Left forelimb (tissue), 1 donor: ENCODE measurements around the gene GNA15.
"Not testable (repeated sequence)": the region's sequence is repeated elsewhere in the genome, so short reads cannot be mapped to it uniquely, and the experiment has no call there.

ENCODE experiments used
- DNase-seq: peaks from one replicate; pipeline ENCODE4 v3.0.0-alpha.2; 2018; ENCODE audit warnings: low spot score

GNA15 gene

DNA sequence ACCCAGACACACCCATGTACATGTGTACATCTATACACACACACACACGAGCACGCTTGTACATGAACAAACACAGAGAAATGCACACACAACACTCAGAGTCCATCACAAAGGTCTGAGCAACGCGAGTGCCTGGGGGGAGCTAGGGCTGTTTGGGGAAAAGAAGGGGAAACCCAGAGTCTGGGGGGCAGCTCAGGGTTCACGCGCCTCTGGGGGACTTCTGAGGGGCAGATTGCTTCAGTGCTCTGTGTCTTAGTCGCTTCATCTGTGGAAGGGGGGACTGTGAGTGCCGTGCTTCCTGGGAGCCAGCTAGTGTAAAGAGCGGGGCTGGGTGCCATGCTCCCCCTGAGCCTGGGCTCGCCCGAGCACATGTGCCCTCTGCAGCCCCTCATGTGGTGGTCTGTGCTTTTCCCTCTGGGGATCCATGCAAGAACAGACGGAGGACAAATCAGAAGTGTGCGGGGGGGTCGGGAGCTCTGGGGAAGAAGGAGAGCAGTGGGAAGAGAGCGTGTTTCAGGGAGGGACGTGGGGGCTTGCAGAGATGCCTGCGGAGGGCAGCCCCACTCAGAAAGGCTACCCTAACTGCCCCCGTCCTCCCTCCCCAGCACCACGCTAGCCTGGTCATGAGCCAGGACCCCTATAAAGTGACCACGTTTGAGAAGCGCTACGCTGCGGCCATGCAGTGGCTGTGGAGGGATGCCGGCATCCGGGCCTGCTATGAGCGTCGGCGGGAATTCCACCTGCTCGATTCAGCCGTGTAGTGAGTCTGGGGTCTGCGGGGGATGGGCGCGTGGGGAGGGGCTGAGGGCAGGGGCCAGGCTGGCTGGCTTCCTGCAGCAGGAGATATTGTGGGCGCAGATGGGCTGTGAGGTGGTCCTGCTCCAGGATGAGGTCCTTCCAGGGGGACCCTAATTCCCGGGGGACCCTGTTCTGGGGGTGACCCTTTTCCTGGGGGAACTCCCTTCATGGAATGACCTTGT, 14.0 kb downstream of the GNA15 start:
- no peak for DNase-seq

DNA sequence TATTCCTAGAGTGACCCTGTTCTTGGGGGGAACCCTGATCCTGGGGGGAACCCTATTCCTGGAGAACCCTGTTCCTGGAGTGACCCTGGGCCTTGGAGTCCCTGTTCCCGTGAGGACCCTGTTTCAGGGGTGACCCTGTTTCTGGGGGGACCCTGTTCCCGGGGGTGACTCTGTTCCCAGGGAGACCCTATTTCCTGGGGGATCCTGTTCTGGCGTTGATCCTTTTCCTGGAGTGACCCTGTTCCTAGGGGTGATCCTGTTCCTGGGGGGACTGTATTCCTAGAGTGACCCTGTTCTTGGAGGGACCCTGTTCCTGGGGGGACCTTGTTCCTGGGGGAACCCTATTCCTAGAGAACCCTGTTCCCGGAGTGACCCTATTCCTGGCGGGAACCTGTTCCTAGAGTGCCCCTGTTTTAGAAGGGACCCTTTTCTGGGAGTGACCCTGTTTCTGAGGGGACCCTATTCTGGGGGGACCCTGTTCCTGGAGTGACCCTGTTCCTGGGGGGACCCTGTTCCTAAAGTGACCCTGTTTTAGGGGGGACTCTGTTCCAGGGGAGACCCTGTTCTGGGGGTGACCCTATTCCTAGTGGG, 15.0 kb downstream of the GNA15 start:
- no peak for DNase-seq

- DNase-seq: no peak
These were observed 16.0 kb downstream of the GNA15 start for GRCh38 chr19:3151563-3152418.

- no peak for DNase-seq
These were observed 16.6 kb downstream of the GNA15 start for GRCh38 chr19:3152419-3152780.

DNA sequence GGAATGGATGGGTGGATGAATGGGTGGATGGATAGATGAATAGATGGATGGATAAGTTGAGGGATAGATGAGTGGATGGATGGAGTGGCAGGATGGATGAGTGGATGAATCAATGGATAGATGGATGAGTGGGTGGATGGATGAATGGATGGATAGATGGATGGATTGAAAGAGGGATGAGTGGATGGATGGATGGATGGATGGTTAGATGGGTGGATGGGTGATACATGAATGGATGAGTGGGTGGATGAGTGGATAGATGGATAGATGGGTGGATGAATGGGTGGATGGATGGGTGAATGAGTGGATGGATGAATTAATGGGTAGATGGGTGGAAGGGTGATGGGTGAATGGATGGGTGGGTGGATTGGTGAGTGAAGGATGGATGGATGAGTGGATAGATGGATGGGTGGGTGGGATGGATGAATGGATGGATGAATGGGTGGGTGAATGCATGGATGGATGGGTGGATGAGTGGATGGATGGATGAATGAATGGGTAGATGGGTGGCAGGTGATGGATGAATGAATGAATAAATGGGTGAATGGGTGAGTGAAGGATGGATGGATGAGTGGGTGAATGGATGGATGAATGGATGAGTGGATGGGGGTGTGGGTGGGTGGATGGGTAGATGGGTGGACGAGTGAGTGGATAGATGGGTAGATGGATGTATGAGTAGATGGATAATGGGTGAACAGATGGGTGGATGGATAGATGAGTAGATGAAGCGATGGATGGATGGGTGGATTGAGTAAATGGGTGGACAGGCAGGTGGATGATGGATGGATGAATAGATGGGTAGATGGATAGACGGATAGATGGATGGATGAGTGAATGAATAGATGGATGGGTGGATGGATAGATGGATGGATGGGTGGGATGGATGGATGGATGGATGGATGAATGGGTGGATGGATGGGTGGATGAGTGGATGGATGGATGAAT, 17.7 kb downstream of the GNA15 start:
- DNase-seq: no peak

DNA sequence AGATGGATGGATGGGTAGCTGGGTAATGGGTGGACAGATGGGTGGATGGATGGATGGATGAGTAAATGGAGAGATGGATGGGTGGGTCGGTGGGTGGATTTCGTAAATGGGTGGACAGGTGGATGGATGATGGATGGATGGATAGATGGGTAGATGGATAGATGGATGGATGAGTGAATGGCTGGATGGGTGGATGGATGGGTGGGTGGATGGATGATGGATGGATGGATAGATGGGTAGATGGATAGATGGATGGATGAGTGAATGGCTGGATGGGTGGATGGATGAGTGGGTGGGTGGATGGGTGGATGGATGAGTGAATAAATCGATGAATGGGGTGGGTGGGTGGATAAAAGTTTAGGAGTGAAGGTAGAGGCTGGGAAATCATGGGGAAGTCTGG, 18.6 kb downstream of the GNA15 start:
- not testable (repeated sequence) for DNase-seq

DNA sequence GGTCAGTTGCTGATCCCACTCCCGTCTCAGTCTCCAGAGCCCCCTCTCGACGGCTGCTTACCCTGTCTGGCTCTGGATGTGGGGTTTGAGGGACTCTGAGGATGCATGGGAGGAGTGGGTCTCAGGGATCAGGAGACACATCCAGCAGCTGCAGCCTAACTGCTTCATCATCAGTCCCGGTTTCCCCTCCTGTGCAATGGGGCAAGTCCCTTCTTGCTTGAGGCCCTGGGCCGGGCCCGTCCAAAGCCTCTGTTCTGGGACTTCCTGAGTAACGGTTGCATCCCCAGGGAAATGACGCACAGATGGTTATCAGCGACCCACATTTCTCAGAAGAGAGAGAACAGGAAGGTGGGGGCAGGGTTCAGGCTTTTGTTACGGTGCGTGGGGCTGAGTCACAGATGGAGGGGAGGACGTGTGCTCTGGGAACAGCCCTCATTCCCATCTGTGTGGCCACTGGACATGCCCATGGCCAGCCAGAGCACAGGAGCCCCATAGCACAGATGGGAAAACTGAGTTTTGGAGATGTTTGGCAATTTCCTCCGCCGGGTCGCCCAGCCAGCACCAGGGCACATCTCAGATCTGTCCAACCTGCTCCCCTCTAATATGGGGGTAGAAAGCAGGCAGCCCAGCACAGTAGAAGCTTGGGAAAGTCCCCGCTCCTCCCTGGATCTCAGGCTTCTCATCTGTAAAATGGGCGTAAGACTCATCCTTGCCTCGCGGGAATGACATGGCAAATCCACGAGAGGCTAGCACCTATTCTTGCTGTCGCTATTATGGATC, 19.3 kb downstream of the GNA15 start:
- DNase-seq: no peak

- no peak for DNase-seq
These were observed 21.4 kb downstream of the GNA15 start for GRCh38 chr19:3157096-3157845.

- DNase-seq: no peak
These were observed 23.7 kb downstream of the GNA15 start for GRCh38 chr19:3159565-3159964.

DNA sequence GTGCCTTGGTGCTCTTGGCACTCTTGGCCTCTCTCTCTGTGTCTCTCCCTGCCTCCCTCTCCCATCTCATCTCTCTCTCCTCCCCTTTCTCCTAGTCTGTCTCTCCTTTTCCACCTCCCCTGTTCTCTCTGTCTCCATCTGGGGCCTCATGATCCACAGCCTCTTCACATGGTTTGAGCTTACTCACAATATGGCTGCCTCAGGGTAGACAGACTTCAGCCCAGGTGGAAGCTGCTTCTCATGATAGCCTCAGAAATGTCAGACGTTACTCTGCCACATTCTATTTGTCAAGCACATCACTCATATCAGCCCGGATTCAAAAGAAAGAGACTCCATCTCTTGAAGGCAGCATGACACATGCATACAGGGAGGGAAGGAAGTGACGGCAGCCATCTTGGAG, 24.4 kb downstream of the GNA15 start:
- DNase-seq: no peak

- DNase-seq: no peak
These were observed 25.6 kb downstream of the GNA15 start for GRCh38 chr19:3161453-3161852.

- no peak for DNase-seq
These were observed 26.8 kb downstream of the GNA15 start for GRCh38 chr19:3162418-3163229.

GRCh38 chr19:3163230-3163886, 27.5 kb downstream of the GNA15 start:
- no peak for DNase-seq

- no peak for DNase-seq
These were observed 28.1 kb downstream of the GNA15 start for GRCh38 chr19:3163943-3164342.

DNA sequence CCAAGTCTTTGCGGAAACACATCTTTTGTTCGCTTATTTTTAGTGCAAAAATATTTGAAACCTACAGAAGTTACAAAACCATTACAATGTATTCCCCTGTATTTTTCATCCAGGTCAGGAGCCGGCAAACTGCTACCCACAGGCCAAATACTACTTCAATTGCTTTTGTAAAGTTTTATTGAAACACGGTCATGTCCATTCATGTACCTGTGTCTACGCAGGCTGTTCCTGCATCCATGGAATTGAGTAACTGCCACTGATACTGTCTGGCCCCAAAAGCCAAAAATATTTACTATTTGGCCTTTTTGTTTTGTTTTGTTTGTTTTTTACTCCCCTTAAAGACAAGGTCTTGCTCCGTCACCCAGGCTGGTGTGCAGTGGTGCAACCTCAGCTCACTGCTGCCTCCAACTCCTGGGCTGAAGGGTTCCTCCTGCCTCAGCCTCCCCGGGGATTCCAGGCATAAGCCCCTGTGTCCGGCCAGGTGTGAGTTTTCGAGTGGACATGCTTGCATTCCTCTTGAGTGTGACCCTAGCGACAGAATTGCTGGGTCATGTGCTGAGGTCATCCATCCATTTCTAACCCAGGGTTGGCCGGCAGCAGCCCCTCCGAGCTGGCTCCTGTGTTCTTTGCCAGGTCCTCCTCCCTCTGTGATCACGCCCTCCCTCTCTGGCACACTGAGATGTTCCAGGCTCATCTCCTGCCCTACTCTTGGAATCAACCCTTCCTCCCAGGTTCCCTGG, 31.9 kb downstream of the GNA15 start:
- DNase-seq: no peak

- DNase-seq: no peak
These were observed 36.2 kb downstream of the GNA15 start for GRCh38 chr19:3171894-3172672.

- not testable (repeated sequence) for DNase-seq
These were observed 36.8 kb downstream of the GNA15 start for GRCh38 chr19:3172673-3173000.
